ENCODE data around the gene KIN.
"Not testable (repeated sequence)": the region's sequence is repeated elsewhere in the genome, so short reads cannot be mapped to it uniquely, and the experiment has no call there.

KIN gene

GRCh38 chr10:7738536-7739407 is 49.0 kb downstream of the KIN start:
- in situ Hi-C loops (cut with MboI; ENCODE audit: low sequenced_read_pairs), result no loop called here

- in situ Hi-C loops (cut with MboI; ENCODE audit: low sequenced_read_pairs), result no loop called here
Observed at GRCh38 chr10:7734821-7735220, 53.0 kb downstream of the KIN start.

GRCh38 chr10:7722927-7723529 is 64.8 kb downstream of the KIN start:
- in situ Hi-C loops (cut with MboI; ENCODE audit: low sequenced_read_pairs), result no loop called here

GRCh38 chr10:7720478-7720877 is 67.3 kb downstream of the KIN start:
- in situ Hi-C loops (cut with MboI; ENCODE audit: low sequenced_read_pairs), result no loop called here

GRCh38 chr10:7718685-7719084 is 69.1 kb downstream of the KIN start:
- in situ Hi-C loops (cut with MboI; ENCODE audit: low sequenced_read_pairs), result no loop called here

- in situ Hi-C loops (cut with MboI; ENCODE audit: low sequenced_read_pairs), result no loop called here
Observed at GRCh38 chr10:7717767-7718166, 70.0 kb downstream of the KIN start.

GRCh38 chr10:7715515-7715914 is 72.3 kb downstream of the KIN start:
- in situ Hi-C loops (cut with MboI; ENCODE audit: low sequenced_read_pairs), result no loop called here

- in situ Hi-C loops (cut with MboI; ENCODE audit: low sequenced_read_pairs), result not testable (repeated sequence)
Observed at GRCh38 chr10:7711075-7711474, 76.7 kb downstream of the KIN start.

GRCh38 chr10:7710446-7710845 is 77.3 kb downstream of the KIN start:
- in situ Hi-C loops (cut with MboI; ENCODE audit: low sequenced_read_pairs), result no loop called here

GRCh38 chr10:7708832-7709231 is 79.0 kb downstream of the KIN start:
- in situ Hi-C loops (cut with MboI; ENCODE audit: low sequenced_read_pairs), result no loop called here

- in situ Hi-C loops (cut with MboI; ENCODE audit: low sequenced_read_pairs), result no loop called here
Observed at GRCh38 chr10:7707858-7708622, 79.8 kb downstream of the KIN start.

- in situ Hi-C loops (cut with MboI; ENCODE audit: low sequenced_read_pairs), result no loop called here
Observed at GRCh38 chr10:7707102-7707501, 80.7 kb downstream of the KIN start.

- in situ Hi-C loops (cut with MboI; ENCODE audit: low sequenced_read_pairs), result no loop called here
Observed at GRCh38 chr10:7706534-7707073, 81.2 kb downstream of the KIN start.

- in situ Hi-C loops (cut with MboI; ENCODE audit: low sequenced_read_pairs), result no loop called here
Observed at GRCh38 chr10:7705341-7705740, 82.5 kb downstream of the KIN start.

GRCh38 chr10:7704071-7705016 is 83.4 kb downstream of the KIN start:
- in situ Hi-C loops (cut with MboI; ENCODE audit: low sequenced_read_pairs), result no loop called here

- in situ Hi-C loops (cut with MboI; ENCODE audit: low sequenced_read_pairs), result no loop called here
Observed at GRCh38 chr10:7703140-7703539, 84.7 kb downstream of the KIN start, which contains the start of gene ITIH2. ITIH2 (plus strand) TSS chr10:7703316; CDS start chr10:7703435, 119 bp downstream.

GRCh38 chr10:7702288-7702812 is 85.4 kb downstream of the KIN start:
- in situ Hi-C loops (cut with MboI; ENCODE audit: low sequenced_read_pairs), result no loop called here

- in situ Hi-C loops (cut with MboI; ENCODE audit: low sequenced_read_pairs), result no loop called here
Observed at GRCh38 chr10:7701158-7701742, 86.5 kb downstream of the KIN start.
